IMR-90 (cell line): Measurements from ENCODE around the gene CD7. TPM values are rescaled to one million over a fixed set of nuclear protein-coding genes. Genes with fewer than 3 reads are reported as not detected.

Experiments used
- ATAC-seq: fragments of 200-7000 bp; cut with Tn5 transposase; 2 replicates; pipeline ENCODE4 v1.9.1; 2020; ENCODE audit warnings: low read depth, mild to moderate bottlenecking, moderate library complexity
- BruUV-seq: library from RNA; stranded (reverse); fragments of 400-500 nt; replicated peaks from 2 replicates; lab custom pipeline; 2021; lab: Mats Ljungman, UMichigan
- CTCF ChIA-PET: fragments of 300-600 bp; formaldehyde crosslinking; extraction: SDS; loops from one replicate; lab custom pipeline; 2021; ENCODE audit warnings: antibody characterized with exemption; lab: Yijun Ruan, JAX
- POLR2A ChIA-PET: fragments of 300-600 bp; sonication (Branson Sonifier 250); formaldehyde crosslinking; loops from one replicate; lab custom pipeline; 2022; ENCODE audit warnings: antibody characterized with exemption; ENCODE audit not compliant: unreplicated experiment; lab: Charles Lee
- DNase-seq: peaks from one replicate; pipeline ENCODE4 v3.0.0; 2013
- H2AFZ ChIP-seq: replicated peaks from 2 replicates; pipeline ENCODE3; 2013; ENCODE audit warnings: low read length, mild to moderate bottlenecking; ENCODE audit not compliant: poor library complexity
- H2AK5ac ChIP-seq: 2 replicates; pipeline ENCODE4 v1.6.1; 2013; ENCODE audit warnings: low read depth, low read length, inconsistent platforms
- H2AK9ac ChIP-seq: replicated peaks from 2 replicates; pipeline ENCODE3; 2013; ENCODE audit warnings: mild to moderate bottlenecking, low read depth, low read length, moderate library complexity; ENCODE audit not compliant: poor library complexity
- H2BK120ac ChIP-seq: 2 replicates; pipeline ENCODE4 v1.6.1; 2013; ENCODE audit warnings: low read depth, low read length, inconsistent platforms
- H2BK15ac ChIP-seq: 3 replicates; pipeline ENCODE4 v1.6.1; 2013; ENCODE audit warnings: low read depth, low read length, inconsistent platforms
- H2BK20ac ChIP-seq: 2 replicates; pipeline ENCODE4 v1.6.1; 2013; ENCODE audit warnings: low read depth, mild to moderate bottlenecking, inconsistent platforms, low read length, moderate library complexity
- H2BK5ac ChIP-seq: 2 replicates; pipeline ENCODE4 v1.6.1; 2013; ENCODE audit warnings: mild to moderate bottlenecking, low read depth, low read length, inconsistent platforms; ENCODE audit not compliant: poor library complexity, severe bottlenecking
- H3K14ac ChIP-seq: replicated peaks from 2 replicates; pipeline ENCODE4 v1.6.1; 2013; ENCODE audit warnings: low read depth, low read length, inconsistent platforms
- H3K18ac ChIP-seq: 2 replicates; pipeline ENCODE4 v1.6.1; 2013; ENCODE audit warnings: low read depth, low read length, control low read depth
- H3K23ac ChIP-seq: 2 replicates; pipeline ENCODE4 v1.6.1; 2013; ENCODE audit warnings: low read depth, low read length, inconsistent platforms
- H3K27ac ChIP-seq: 2 replicates; pipeline ENCODE4 v1.5.1; 2013; ENCODE audit warnings: mild to moderate bottlenecking, control low read depth, low read length; ENCODE audit not compliant: insufficient read depth
- H3K27me3 ChIP-seq: 2 replicates; pipeline ENCODE4 v1.6.1; 2013; ENCODE audit warnings: low read length; ENCODE audit not compliant: control insufficient read depth, insufficient read depth
- H3K36me3 ChIP-seq: 2 replicates; pipeline ENCODE4 v1.6.1; 2013; ENCODE audit warnings: low read length, mixed read lengths; ENCODE audit not compliant: control insufficient read depth, insufficient read depth
- H3K4ac ChIP-seq: 2 replicates; pipeline ENCODE4 v1.6.1; 2013; ENCODE audit warnings: low read depth, low read length, inconsistent platforms
- H3K4me1 ChIP-seq: 2 replicates; pipeline ENCODE4 v1.6.1; 2013; ENCODE audit warnings: low read length, mixed read lengths; ENCODE audit not compliant: control insufficient read depth, insufficient read depth
- H3K4me2 ChIP-seq: 2 replicates; pipeline ENCODE4 v1.6.1; 2013; ENCODE audit warnings: low read depth, mild to moderate bottlenecking, control low read depth, low read length, moderate library complexity
- H3K4me3 ChIP-seq: 2 replicates; pipeline ENCODE4 v1.5.1; 2013; ENCODE audit warnings: low read depth, mild to moderate bottlenecking, control low read depth, low read length, moderate library complexity; ENCODE audit not compliant: insufficient read depth
- H3K56ac ChIP-seq: 2 replicates; pipeline ENCODE4 v1.6.1; 2013; ENCODE audit warnings: low read length, inconsistent platforms; ENCODE audit not compliant: insufficient read depth; ENCODE audit errors: extremely low read depth
- H3K79me1 ChIP-seq, 2 experiments: 2 replicates each; pipeline ENCODE4 v1.6.1; 2013; ENCODE audit warnings: low read length in 2 of 2, inconsistent platforms in 1 of 2, low read depth in 1 of 2
- H3K9ac ChIP-seq: 2 replicates; pipeline ENCODE4 v1.6.1; 2013; ENCODE audit warnings: low read depth, low read length, control low read depth
- H3K9me1 ChIP-seq: 2 replicates; pipeline ENCODE4 v1.6.1; 2013; ENCODE audit warnings: low read length, inconsistent platforms; ENCODE audit not compliant: insufficient read depth
- H3K9me3 ChIP-seq: 2 replicates; pipeline ENCODE4 v1.6.1; 2013; ENCODE audit warnings: low read length; ENCODE audit not compliant: control insufficient read depth, insufficient read depth
- H4K20me1 ChIP-seq: 2 replicates; pipeline ENCODE4 v1.6.1; 2013; ENCODE audit warnings: low read length, inconsistent platforms; ENCODE audit not compliant: insufficient read depth
- H4K5ac ChIP-seq: 2 replicates; pipeline ENCODE4 v1.6.1; 2013; ENCODE audit warnings: mild to moderate bottlenecking, low read depth, low read length, control low read depth
- H4K8ac ChIP-seq, 2 experiments: 2 replicates each; pipeline ENCODE4 v1.6.1; 2013; ENCODE audit warnings: low read depth in 2 of 2, low read length in 2 of 2, control low read depth in 1 of 2, inconsistent platforms in 1 of 2
- H4K91ac ChIP-seq: 2 replicates; pipeline ENCODE4 v1.6.1; 2013; ENCODE audit warnings: low read depth, low read length, inconsistent platforms; ENCODE audit not compliant: insufficient read depth
- FOS ChIP-seq: fragments of 150-350 bp; IDR thresholded peaks from 2 replicates; pipeline ENCODE4 v1.6.1; 2016; ENCODE audit warnings: low read depth, low read length
- WGBS, 2 experiments: methylation state at CpG; one replicate each; pipeline versions ENCODE4 v1.1.5 to v1.1.7; 2013; ENCODE audit warnings: missing lambda C conversion rate in 2 of 2; ENCODE audit not compliant: insufficient read length in 1 of 2; ENCODE audit errors: extremely low coverage in 2 of 2; 5-methylcytosine and 5-hydroxymethylcytosine counted together
- dilution Hi-C: fragments of 300-500 bp; cut with HindIII; formaldehyde crosslinking; loops from one replicate; pipeline ENCODE4 v1.14.3; 2018; ENCODE audit warnings: low sequenced_read_pairs; ENCODE audit not compliant: unreplicated experiment
- in situ Hi-C: fragments of 300-500 bp; cut with MboI; formaldehyde crosslinking; loops from 3 replicates; pipeline ENCODE4 v1.14.3; 2019; ENCODE audit warnings: low sequenced_read_pairs, inconsistent platforms, mixed read lengths
- intact Hi-C: fragments of 100-400 bp; cut with micrococcal nuclease; formaldehyde crosslinking; loops from 2 replicates; pipeline ENCODE4 v1.10.0; 2022
- polyA plus RNA-seq, 3 experiments: library from polyadenylated mRNA; depleted of rRNA; stranded (reverse); fragments of >200 nt; gene quantifications; 2 replicates each; pipeline ENCODE4 v1.2.3, GENCODE V29; 2012; ENCODE audit warnings: low replicate concordance in 1 of 3
- total RNA-seq: library from RNA; depleted of rRNA; stranded (reverse); fragments of >200 nt; gene quantifications from 2 replicates; pipeline ENCODE4 v1.2.3, GENCODE V29; 2012

Gene CD7
- total and polyA plus RNA-seq, 2 of the 4 experiments (the other 2 are of a cell fraction) = not detected

DNA sequence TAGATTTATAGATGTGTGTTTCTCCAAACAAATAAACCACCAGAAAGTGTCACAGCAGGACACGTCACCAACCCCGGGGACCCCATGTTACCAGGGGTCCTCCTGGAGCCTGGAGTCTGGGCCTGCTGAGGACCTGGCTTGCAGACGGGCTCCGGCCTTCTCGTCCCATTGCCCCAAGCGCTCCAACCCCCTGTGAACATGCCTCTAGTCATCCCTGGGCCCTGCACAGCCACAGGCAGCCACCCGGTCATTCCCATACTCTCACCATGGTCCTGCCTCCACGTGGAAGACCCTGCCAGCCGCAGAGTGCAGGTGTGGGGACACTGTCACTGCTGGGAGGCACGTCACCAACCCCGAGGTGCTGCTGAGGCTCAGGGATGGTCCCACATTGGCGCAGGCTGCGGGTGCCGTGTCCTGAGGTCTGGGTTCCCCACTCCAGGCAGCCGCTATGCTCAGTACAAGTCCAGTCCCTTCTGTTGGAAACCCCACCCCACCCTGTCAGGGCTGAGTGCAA is 11.6 kb upstream of the CD7 start:
- no peak for TF ChIP-seq FOS
- H3K4me3 ChIP-seq = no peak overlapping the region
- ChIA-PET CTCF (no interaction called here), POLR2A (no interaction called here)
- H3K27ac ChIP-seq = no peak overlapping the region
- H3K9me3 ChIP-seq = no peaks in the 10 kb centered on the region
- intact Hi-C loops = loop anchor here (10.0 kb wide), 1 partner anchor 294 kb away; the partner anchor contains the start of genes DCXR and RAC3
- H3K23ac ChIP-seq = no peak overlapping the region
- no peak overlapping the region for H3K9ac ChIP-seq
- no TSS peak for BruUV-seq
- no peak overlapping the region for H2BK15ac ChIP-seq
- peak overlapping the region; percentile 69 for H2AK9ac ChIP-seq
- dilution Hi-C loops = no loop called here
- no peak overlapping the region for H4K91ac ChIP-seq
- H2AFZ ChIP-seq = no peak overlapping the region
- in situ Hi-C loops = no loop called here
- ATAC-seq (no peak), DNase-seq (no peak)
- H3K27me3 ChIP-seq = peaks cover 10% of the 10 kb centered on the region
- H3K4ac ChIP-seq = no peak overlapping the region
- no peak overlapping the region for H2BK20ac ChIP-seq
- H3K36me3 ChIP-seq = no peaks in the 10 kb centered on the region
- WGBS, 2 experiments = 87% methylated on average over 7 of the region's 15 CpGs; no CpG with 5 or more reads in 1 of the 2 experiments
- no peak overlapping the region for H3K18ac ChIP-seq
- no peak overlapping the region for H2BK120ac ChIP-seq
- 0 out of 4 replicates have a peak, but pooled peaks cover 0 to 3% of the 10 kb centered on the region in 2 experiments for H3K79me1 ChIP-seq
- no peak overlapping the region for H3K14ac ChIP-seq
- no peaks in the 10 kb centered on the region for H4K20me1 ChIP-seq
- H4K5ac ChIP-seq = no peak overlapping the region
- H3K9me1 ChIP-seq = no peaks in the 10 kb centered on the region
- no peak overlapping the region for H2BK5ac ChIP-seq
- no peak overlapping the region for H2AK5ac ChIP-seq
- H3K56ac ChIP-seq = no peak overlapping the region
- H3K4me2 ChIP-seq = no peak overlapping the region
- peaks cover 14% of the 10 kb centered on the region for H3K4me1 ChIP-seq
- no peak overlapping the region for H4K8ac ChIP-seq
